Jurkat, Clone E6-1 (cell line): ENCODE data around the gene MARK3.
A peak's percentile ranks its signal among the peaks of the same experiment; 100 is the strongest.
"Not testable (repeated sequence)": the region's sequence is repeated elsewhere in the genome, so short reads cannot be mapped to it uniquely, and the experiment has no call there.

Source experiments
- DNase-seq: peaks from one replicate; pipeline ENCODE4 v3.0.0-alpha.2; 2011; ENCODE audit warnings: low read depth, low spot score
- H3K4me3 ChIP-seq: 2 replicates; pipeline ENCODE4 v1.5.1; 2011; ENCODE audit warnings: mild to moderate bottlenecking, low read length, control low read depth, moderate library complexity

MARK3 gene

DNA sequence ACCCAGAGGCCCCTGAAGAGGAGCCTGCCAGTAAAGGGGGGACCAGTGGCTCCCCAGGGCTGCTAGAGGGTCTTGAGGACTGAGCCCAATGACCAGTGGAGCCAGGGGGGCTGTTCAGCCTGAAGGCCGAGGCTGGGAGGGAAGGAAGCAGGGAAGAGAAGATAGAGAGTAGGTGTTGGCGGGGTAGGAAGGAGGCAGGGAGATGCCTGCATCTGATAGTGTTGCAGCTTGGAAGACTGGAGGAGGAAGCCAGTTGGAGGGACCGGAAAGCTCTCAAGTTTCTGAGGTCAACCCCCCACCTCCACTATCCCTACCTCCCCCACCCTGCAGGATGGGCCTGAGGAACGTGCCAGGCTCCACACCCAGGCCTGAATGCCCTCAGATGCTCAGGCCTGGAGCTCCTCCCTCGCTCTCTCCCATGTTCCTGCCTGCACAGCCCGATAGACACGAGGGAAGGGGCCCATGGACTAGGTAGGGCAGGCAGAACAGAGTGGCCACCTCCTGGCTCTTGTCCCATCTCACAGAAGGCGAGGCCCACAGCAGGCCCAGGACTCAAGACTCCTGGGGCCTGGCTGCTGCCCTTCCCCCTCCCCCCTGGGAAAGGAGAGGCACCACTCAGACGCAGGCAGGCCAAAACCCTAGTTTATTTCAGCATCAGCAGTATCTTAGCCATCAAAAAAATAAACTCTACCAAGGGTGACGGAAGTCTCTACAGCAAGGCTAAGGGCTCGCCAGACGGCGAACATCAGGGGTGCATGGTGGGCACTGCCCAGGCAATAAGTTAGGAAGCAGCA is 134.0 kb downstream of the MARK3 start:
- DNase-seq: no peak
- no peak overlapping the region for H3K4me3 ChIP-seq

DNA sequence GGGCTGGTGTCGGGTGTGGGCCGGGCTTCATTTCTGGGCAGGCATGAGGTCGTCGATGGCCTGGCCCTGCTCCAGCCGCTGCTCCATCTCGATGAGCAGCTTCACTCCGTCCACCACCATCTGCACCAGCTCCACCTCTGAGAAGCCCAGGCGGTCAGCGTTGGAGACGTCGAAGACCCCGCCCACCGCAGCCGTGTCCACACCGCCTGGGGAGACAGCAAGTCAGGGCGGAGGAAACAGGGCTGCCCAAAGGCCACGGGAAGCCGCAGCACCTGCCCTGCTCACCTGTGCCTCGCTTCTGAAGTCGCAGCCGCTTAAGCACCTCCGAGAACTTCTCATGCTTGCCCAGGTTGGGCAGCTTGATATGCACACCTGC is 134.6 kb downstream of the MARK3 start:
- no peak overlapping the region for H3K4me3 ChIP-seq

DNA sequence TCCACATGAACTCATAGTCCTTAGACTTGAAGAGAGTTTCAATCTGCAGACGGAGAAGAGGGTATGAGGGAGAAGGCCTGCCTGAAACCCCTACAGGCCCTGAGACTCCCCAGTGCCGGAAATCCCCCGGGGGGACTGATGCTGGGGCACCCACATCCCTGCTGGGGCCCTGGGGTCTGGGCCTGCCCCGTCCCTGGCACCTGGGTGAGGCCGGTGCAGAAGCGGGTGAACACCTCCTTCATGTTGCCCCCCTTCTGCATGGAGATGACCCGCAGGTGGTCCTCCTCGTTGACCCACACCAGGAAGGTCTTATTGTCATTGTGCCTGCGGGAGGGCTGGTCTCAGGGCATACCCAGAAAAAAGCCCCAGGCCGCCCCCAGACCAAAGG is 135.0 kb downstream of the MARK3 start:
- no peak for DNase-seq
- peak overlapping the region; percentile 56; the same call in 1 of the 2 replicates for H3K4me3 ChIP-seq

More for the DNA sequence above, 134.6 kb downstream of the MARK3 start:
- no peak for DNase-seq

DNA sequence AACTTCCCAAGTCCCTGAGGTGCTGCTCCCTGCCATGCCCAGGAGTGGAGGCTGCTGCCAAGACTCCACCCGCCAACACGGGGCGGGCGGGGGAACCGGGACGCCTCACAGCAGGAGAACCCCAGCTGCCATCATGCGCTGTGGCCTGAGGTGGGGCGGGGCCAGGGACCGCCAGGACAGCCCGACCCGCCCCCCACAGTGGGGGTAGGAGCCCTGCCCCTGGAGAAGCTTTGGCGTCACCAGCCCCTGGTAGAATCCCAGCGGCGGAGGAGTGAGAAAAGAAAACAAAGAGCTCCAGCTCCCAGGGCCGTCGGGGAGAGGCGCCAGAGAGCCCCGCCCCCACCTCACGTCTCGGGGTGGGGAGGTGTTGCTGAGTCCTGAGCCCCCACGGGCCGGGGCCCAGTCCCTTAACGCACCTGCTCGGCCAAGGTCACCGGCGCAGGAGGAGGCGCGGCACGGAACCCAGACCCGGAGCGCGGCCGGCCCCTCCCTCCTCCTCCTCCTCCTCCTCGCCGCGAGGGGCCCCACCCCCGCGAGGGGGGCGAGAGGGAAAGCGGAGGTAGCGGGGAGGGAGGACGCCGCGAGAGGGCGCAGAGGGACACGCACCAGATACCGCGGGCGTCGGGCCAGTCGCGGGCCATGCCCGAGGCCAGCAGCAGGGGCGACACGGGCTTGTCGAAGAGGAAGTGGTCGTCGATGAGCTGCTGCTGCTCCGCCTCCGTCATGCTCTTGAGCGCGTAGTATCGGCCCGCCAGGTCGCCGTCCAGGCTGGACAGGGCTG is 135.6 kb downstream of the MARK3 start:
- DNase-seq: peak; percentile 50
- H3K4me3 ChIP-seq: peak overlapping the region; percentile 56

DNA sequence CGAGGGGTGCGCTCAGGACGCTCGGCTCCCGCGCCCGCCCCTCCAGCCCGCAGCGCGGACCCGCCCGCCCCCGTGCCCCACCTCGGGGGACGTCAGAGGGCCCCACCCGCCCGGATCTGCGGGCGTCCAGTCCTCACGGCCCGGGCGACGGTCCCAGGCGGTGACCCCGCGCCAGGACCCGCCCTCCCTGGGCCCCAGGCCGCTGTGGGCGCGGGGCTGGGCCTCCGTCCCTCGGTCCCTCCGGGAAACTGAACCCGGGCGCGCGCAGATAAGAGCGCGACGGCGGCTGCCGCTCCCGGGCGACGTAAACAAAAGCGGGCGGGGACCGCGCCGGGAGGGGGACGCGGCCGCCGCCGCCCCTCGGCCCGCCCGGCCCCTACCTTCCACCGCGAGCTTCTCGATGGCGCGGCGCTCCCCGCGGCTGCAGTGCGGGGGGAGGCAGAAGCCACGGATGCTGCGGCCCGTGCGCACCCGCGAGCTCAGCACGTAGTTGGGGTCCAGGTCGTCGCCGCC is 136.3 kb downstream of the MARK3 start:
- DNase-seq: no peak
- H3K4me3 ChIP-seq: peak overlapping the region; percentile 56

DNA sequence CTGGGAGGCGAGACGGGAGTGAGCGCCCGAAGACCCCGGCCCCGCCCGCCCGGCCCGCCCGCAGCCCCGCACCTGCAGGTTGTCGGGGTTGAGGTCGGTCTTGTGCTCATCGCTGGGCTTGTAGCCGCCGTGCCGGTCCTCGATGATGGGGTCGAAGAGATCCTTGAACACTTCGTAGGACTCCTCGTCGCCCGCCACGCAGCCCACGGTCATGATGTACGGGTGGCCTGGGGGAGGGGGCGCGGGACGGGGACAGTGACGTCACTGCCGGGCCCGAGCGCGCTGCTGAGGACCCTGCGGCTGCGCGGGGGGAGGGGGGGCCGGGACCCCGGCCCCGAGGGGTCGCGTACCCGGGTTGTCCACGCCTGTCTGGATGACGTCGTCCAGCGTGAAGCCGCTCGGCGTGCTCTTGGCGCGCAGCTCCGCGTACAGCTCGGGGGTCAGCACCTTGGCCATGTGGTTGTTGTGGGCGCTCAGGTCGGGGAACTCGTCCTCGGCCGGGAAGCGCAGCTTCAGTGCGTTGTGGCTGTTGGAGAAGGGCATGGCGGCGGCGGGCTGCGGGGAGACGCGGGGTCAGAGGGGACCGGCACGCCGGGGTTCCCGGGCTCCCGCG is 136.8 kb downstream of the MARK3 start:
- H3K4me3 ChIP-seq: peak overlapping the region; percentile 56; the same call in 1 of the 2 replicates
- no peak for DNase-seq

DNA sequence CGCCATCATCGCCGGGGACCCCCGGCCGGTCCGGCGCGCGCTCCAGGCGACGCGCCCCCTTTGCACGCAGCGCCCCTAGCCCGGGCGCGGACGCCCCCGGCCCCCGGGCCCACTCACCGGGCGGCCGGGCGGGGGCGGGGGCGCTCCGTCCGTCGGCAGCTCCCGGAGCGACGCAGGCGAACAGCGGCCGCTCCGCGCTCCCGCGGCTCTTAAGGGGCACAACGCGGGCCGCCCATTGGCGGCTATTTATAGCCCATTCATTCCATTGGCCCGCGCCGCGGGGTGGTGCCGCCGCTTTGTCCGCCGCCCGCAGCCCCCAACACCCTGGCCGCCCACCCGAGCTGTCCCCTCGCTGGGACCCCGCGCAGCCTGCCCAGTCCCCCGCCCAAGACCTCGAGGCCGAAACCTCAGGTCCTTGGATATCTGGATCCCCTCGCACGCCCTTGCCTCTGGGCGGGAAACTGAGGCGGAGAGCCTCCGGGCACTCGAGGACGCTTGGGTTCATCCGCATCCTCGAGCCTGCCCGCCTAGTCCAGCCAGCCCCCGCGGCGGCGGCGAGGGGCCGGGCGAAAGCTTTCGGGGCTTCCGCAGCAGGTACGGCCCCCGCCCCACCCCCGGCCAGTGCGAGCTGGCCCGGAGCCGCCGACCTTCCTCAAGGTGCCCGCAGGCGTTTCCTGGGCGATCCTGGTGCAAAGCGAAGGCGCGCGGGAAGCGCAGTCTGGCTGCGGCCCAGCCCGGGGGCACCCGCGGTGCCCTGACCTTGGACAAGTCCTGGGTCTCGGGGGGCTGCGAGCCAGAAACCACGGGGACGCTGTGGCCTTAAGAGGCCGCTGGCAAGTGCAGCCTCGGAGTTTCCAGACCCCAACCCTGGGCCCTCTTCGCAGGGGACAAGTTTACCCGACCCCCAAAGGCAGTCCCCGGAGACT is 137.7 kb downstream of the MARK3 start, which contains the start of gene CKB:
Gene CKB, minus strand, starts transcription at position 182 of the 926 bp plus-strand sequence. CDS start 337 bp downstream, outside the sequence.
- H3K4me3 ChIP-seq: peak within 1 kb of the TSS; percentile 56; the same call in 1 of the 2 replicates
- DNase-seq: no peak

DNA sequence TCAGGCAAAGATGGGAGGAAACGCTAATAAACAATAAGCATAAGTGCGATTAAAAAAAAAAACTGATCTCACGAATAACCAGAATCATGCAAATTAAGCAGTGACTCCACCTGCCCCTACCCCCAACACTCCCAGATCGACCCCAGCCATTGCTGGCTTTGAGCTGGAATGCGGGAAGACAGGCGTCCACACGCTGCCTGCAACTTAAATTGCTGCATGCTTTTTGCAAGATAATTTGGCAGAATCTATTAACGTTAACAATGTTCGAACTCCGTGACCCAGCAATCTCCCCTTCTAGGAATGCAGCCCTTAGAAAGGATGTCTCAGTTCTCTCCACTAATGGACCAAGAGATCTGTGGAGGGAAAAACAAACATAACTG is 138.3 kb downstream of the MARK3 start:
- no peak overlapping the region for H3K4me3 ChIP-seq
- no peak for DNase-seq

DNA sequence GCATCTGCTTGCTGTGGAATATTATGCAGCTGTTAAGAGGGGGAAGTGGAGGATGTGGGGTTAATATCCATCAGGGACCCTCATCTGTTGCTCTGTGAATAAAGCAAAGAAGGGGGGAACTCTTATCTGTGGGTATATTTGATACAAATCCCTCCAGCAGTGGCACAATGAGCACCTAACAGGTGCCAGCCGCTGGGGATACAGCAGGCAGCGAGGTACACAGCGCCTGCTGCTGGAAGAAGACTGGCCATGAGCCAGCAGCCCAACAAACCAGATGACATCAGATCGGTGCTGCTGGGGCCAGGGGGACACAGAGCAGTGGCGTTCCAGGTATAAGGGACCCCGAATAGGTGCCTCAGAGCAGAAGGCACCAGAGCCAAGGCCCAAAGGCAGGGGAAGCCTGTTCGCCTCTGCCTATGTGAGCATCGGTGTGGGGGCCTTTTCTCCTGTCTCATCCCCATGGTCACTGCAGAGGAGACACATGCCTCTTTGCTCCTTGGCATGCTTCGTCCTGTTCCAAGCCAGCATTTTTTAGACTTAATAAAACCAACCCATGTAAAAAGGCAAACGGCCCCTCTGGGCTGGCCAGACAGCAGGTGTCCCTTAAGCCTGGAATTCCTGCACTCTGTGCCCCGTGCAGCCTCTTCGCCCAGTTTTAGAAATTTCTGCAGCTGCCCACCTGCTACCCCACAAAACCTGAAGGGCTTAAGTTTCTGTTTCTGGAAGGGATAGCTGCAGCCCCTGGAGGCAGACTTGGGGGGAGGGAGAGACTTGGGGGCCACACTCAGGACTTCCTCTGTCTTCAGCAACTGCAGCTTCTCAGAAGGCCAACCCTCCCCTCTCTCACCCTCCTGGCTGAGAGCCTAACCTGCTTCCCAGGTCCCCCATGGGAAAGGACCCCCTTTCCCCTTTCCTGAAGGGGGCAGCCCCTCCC is 139.1 kb downstream of the MARK3 start:
- H3K4me3 ChIP-seq: no peak overlapping the region
- DNase-seq: no peak

DNA sequence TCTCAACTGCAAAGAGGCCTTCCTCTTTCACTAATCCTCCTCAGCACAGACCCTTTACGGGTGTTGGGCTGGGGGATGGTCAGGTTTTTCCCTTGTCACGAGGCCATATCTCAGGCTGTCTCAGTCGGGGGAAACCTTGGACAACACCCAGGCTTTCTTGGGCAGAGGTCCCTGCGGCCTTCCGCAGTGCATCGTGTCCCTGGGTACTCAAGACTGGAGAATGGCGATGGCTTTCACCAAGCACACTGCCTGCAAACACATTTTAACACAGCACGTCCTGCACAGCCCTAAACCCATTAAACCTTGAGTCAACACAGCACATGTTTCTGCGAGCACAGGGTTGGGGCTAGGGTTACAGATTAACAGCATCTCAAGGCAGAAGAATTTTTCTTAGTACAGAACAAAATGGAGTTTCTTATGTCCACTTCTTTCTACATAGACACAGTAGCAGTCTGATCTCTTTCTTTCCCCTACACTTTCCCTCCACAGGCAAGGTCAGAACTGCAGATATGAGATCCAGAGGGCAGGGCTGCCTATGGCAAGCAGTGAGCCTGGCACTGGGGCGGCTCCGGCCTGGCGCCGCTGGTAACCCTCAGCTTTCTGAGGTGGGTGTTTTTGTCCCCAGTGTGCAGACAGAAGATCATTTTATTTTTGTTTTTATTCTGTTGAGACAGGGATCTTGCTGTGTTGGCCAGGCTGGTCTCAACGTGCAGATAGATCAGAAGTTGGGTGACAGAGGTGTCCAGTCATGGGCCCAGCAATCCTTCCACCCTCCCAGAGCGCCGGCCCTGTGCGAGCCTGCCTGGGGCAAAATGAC is 140.4 kb downstream of the MARK3 start:
- H3K4me3 ChIP-seq, DNase-seq: not testable (repeated sequence)

DNA sequence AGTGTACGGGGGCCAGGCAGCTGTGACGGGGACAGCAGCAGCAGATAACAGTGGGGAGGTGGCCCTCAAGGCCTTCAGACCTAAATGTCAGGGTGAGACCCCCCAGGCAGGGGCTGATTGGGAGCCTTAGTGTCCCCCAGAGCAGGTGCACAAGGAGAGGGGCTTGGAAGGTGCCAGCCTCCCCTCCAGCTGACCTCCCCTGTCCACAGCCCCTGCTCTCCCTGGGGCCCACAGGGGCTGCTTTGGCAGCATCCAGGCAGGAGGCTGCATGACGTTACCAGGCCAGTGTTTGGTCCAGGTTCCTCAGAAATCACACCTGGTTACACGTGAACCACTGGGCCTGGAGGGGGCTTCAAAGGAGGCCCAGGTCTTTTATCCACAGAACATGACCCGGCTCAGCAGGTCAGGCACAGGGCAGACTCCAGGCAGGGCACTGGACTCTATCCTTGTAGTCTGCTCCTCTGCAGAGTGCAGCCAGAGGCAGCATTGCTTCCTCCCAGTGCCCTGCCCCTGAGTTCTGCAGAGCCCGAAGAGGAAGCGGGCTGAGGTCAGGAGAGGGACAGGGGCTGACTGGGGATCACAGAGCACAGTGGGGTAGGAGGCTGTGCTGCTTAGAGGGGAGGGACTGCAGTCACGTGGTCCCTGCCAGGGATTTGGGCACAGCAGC is 141.2 kb downstream of the MARK3 start:
- no peak overlapping the region for H3K4me3 ChIP-seq
- no peak for DNase-seq

DNA sequence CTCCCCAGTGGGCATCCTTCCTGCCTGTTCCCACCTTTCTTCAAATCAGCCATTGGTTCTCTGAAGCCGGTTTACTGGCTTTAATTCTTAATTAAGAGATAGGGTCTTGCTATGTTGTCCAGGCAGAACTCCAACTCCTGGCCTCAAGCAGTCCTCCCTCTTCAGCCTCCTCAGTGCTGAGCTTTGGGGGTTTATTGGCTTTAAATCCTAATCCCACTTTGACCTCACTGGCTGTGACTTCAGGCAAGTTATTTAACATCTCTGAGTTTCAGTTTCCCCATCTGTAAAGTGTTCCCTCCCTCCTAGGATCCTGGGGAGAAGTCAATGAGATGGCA is 141.7 kb downstream of the MARK3 start:
- H3K4me3 ChIP-seq: no peak overlapping the region
- no peak for DNase-seq

DNA sequence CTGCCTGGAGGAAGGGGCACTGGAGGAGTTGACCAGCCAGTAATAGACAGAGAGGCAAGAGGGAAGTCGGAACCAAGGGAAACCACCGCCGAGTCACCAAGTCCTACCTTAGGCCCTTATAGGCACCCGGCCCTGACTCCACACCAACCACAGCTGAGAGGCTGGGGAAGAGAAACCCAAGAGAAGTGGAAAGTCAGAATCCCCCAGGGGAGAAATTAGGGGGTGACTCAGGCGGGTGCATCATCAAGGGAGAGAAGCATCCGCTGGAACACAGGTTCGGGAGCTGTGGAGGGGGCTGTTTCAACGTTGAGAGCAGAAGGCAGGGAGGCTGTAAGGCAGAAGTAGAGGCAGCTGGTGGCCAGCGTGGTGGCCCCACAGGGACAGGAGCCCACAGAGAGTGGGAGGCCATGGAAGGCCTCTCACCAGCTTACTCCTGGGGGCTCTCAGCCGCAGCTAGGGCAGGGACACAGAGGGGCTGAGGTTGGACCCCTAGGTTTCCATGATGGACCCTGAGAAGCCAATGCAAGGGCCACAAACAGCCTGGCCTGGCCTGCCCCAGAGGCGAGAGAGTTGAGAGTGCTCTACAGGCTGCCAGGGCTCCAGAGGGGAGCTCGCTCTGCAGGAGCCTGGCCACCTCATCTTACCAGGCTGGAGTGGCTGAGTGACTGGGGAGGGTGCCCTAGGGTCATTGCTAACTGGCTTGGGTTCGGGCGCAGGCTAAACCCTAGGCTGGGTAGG is 142.4 kb downstream of the MARK3 start:
- H3K4me3 ChIP-seq: no peak overlapping the region; the same call in 1 of the 2 replicates
- no peak for DNase-seq

DNA sequence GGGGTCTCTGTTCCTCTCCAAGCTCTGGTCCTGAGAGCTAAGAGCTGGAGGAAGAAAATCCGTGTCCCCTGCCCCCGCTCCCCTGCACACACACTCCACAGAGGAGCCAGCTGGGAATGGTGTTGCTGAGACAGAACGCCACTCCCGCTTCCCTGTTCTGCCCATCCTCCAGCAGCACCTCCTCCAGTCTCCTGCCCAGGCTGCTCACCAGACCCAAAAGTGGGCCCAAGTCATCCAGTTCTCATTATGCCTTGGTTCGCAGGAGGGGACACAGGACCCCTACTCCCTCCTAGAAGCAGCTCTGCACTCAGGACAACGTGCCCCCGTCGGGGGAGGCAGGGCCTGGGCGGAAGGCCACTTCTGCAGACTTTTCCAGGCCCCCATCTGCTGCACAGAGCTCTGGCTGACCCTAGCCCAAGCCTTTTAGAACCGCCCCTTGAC is 143.0 kb downstream of the MARK3 start:
- H3K4me3 ChIP-seq: peak overlapping the region; percentile 80
- no peak for DNase-seq

DNA sequence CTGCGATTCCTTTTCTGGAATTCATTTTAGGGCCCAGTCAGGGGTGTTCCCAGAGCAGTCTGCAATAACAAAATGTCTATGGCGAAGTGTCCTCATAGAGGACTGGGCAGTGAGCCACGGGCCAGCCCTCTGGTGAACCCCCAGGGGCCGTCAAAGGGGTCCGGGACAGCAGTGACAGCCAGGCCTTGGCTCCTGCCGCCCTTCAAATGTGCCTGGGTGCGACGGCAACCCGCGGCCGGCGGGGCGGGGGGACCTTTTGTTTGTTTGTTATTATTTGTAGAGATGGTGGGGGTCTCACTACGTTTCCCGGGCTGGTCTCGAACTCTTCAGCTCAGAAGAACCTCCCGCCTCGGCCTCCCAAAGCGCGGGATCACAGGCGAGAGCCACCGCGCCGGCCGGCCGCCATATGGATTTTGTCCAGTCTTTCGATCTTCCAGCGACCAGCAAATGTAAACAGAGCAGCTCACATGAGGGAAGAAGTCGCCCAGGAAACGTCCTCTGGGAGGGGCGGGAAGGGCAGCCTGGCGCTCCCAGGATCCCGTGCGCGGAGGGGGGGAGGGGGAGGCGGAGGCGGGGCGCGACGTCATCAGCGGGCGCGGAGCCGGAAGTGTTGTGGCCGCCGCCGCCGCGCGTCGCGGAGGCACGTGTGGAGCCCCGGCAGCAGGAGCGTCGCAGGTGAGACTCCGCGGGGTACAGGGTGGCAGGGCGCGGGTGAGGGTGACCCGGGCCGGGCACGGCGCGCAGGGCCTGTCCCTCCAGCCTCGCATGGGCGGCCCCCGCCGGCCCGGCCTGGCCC is 143.6 kb downstream of the MARK3 start, which contains the start of gene TRMT61A:
Gene TRMT61A, plus strand, starts transcription at position 610 of the 796 bp plus-strand sequence. CDS start 783 bp downstream, outside the sequence.
- H3K4me3 ChIP-seq: peak within 1 kb of the TSS; percentile 80
- peak; percentile 58 for DNase-seq
